Measurements from ENCODE around the gene CERS1. TPM values are rescaled to one million over a fixed set of nuclear protein-coding genes. Genes with fewer than 3 reads are reported as not detected.

CERS1 gene
- total RNA-seq, 1 donor: 1.3 TPM

- H3K4me3 ChIP-seq (ENCODE audit: low read depth, low read length): no peak overlapping the region
- TF ChIP-seq CTCF (IDR thresholded peaks at IDR 0.05; ENCODE audit: insufficient read depth, low read depth, low read length): no peak
- DNase-seq (ENCODE audit: low read depth): no peak
Measured at GRCh38 chr19:18908917-18909619, 13.1 kb upstream of the CERS1 start.

- DNase-seq (ENCODE audit: low read depth): no peak
- no peak overlapping the region for H3K4me3 ChIP-seq (ENCODE audit: low read depth, low read length)
- no peak for TF ChIP-seq CTCF (IDR thresholded peaks at IDR 0.05; ENCODE audit: insufficient read depth, low read depth, low read length)
Measured at GRCh38 chr19:18906605-18907519, 10.9 kb upstream of the CERS1 start.

- DNase-seq (ENCODE audit: low read depth): no peak
- TF ChIP-seq CTCF (IDR thresholded peaks at IDR 0.05; ENCODE audit: insufficient read depth, low read depth, low read length): no peak
- no peak overlapping the region for H3K4me3 ChIP-seq (ENCODE audit: low read depth, low read length)
Measured at GRCh38 chr19:18905513-18906236, 9.7 kb upstream of the CERS1 start.

GRCh38 chr19:18905058-18905456, 9.1 kb upstream of the CERS1 start:
- DNase-seq (ENCODE audit: low read depth): no peak
- TF ChIP-seq CTCF (IDR thresholded peaks at IDR 0.05; ENCODE audit: insufficient read depth, low read depth, low read length): no peak

GRCh38 chr19:18904334-18905057, 8.5 kb upstream of the CERS1 start:
- H3K4me3 ChIP-seq (ENCODE audit: low read depth, low read length): no peak overlapping the region
- no peak for DNase-seq (ENCODE audit: low read depth)
- TF ChIP-seq CTCF (IDR thresholded peaks at IDR 0.05; ENCODE audit: insufficient read depth, low read depth, low read length): no peak

More at GRCh38 chr19:18905058-18905456, 9.1 kb upstream of the CERS1 start:
- H3K4me3 ChIP-seq (ENCODE audit: low read depth, low read length): no peak overlapping the region
